IPS-15b (cell line): ENCODE measurements around the gene STIP1.
A peak's percentile ranks its signal among the peaks of the same experiment; 100 is the strongest.

Experiments used
- H3K27me3 ChIP-seq: one replicate; pipeline ENCODE4 v1.6.1; 2013; ENCODE audit warnings: low read length; ENCODE audit not compliant: control insufficient read depth, insufficient read depth
- H3K36me3 ChIP-seq: one replicate; pipeline ENCODE4 v1.6.1; 2013; ENCODE audit warnings: low read length; ENCODE audit not compliant: control insufficient read depth, insufficient read depth
- H3K4me1 ChIP-seq: one replicate; pipeline ENCODE4 v1.6.1; 2013; ENCODE audit warnings: mild to moderate bottlenecking, low read length; ENCODE audit not compliant: control insufficient read depth, insufficient read depth
- H3K4me3 ChIP-seq: one replicate; pipeline ENCODE4 v1.5.1; 2013; ENCODE audit warnings: low read depth, low read length
- H3K9ac ChIP-seq: one replicate; pipeline ENCODE4 v1.6.1; 2013; ENCODE audit warnings: low read depth, mild to moderate bottlenecking, low read length
- H3K9me3 ChIP-seq: one replicate; pipeline ENCODE4 v1.6.1; 2013; ENCODE audit warnings: mild to moderate bottlenecking, low read length; ENCODE audit not compliant: control insufficient read depth, insufficient read depth

STIP1 gene

GRCh38 chr11:64237484-64237951, 51.5 kb downstream of the STIP1 start:
- Histone ChIP-seq H3K9ac (no peak overlapping the region), H3K4me3 (no peak overlapping the region), H3K4me1 (peaks cover 2% of the 10 kb centered on the region), H3K27me3 (no peaks in the 10 kb centered on the region), H3K9me3 (no peaks in the 10 kb centered on the region), H3K36me3 (peaks cover 12% of the 10 kb centered on the region)

DNA sequence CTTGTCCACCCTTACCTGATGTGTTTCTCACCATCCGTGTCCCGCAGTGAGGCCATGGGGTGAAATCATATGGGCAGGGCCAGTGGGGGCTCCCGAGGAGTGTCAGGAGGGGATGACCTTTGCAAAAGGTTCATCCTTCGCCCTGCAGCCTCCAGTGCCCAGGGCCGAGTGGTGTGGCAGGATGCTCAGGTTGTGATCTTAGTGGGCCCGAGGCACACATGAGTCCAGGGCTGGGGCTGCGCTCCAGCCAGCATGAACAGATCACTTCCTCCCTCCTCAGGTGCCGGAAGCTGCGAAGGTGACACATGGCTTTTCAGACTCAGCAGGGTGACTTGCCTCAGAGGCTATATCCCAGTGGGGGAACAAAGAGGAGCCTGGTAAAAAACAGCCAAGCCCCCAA, 52.1 kb downstream of the STIP1 start:
- no peaks in the 10 kb centered on the region for H3K9me3 ChIP-seq
- H3K4me3 ChIP-seq, result no peak overlapping the region
- no peak overlapping the region for H3K9ac ChIP-seq
- no peaks in the 10 kb centered on the region for H3K27me3 ChIP-seq
- H3K4me1 ChIP-seq, result peaks cover 4% of the 10 kb centered on the region
- H3K36me3 ChIP-seq, result peaks cover 12% of the 10 kb centered on the region

GRCh38 chr11:64238999-64239398, 53.0 kb downstream of the STIP1 start:
- Histone ChIP-seq H3K4me3 (no peak overlapping the region), H3K9me3 (no peaks in the 10 kb centered on the region), H3K4me1 (peaks cover 4% of the 10 kb centered on the region), H3K9ac (no peak overlapping the region), H3K36me3 (peaks cover 18% of the 10 kb centered on the region), H3K27me3 (no peaks in the 10 kb centered on the region)

- H3K4me3 ChIP-seq, result peak overlapping the region; percentile 96
- H3K36me3 ChIP-seq, result peaks cover 25% of the 10 kb centered on the region
- H3K9ac ChIP-seq, result peak overlapping the region; percentile 98
- no peaks in the 10 kb centered on the region for H3K27me3 ChIP-seq
- H3K9me3 ChIP-seq, result no peaks in the 10 kb centered on the region
- H3K4me1 ChIP-seq, result peaks cover 4% of the 10 kb centered on the region
These were observed 53.9 kb downstream of the STIP1 start for GRCh38 chr11:64239662-64240434.

- Histone ChIP-seq H3K9ac (peak within 1 kb of the TSS; percentile 98), H3K27me3 (no peaks in the 10 kb centered on the region), H3K4me1 (peaks cover 4% of the 10 kb centered on the region), H3K4me3 (peak within 1 kb of the TSS; percentile 96), H3K9me3 (no peaks in the 10 kb centered on the region), H3K36me3 (peaks cover 26% of the 10 kb centered on the region)
These were observed 54.7 kb downstream of the STIP1 start, which contains the start of gene FKBP2 for GRCh38 chr11:64240435-64241240. FKBP2 (plus strand) TSS chr11:64241095; CDS start chr11:64242388, 1,293 bp downstream.

DNA sequence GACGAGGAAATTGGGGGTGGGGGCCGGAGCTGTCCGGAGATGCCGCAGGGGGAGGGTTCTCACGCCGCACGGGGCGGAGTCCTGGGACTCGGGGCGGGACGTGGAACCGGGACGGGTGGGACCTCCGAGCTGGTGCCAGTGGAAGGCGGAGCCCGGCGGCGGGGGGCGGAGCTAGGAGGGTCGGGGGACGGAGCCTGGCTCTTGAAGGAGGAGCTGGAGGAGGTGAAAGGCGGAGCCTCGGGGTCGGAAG, 55.2 kb downstream of the STIP1 start:
- Histone ChIP-seq H3K9me3 (no peaks in the 10 kb centered on the region), H3K4me3 (peak overlapping the region; percentile 96), H3K27me3 (no peaks in the 10 kb centered on the region), H3K9ac (peak overlapping the region; percentile 54), H3K36me3 (peaks cover 22% of the 10 kb centered on the region), H3K4me1 (peaks cover 4% of the 10 kb centered on the region)

- H3K27me3 ChIP-seq, result no peaks in the 10 kb centered on the region
- peaks cover 4% of the 10 kb centered on the region for H3K4me1 ChIP-seq
- peak overlapping the region; percentile 76 for H3K9ac ChIP-seq
- peaks cover 22% of the 10 kb centered on the region for H3K36me3 ChIP-seq
- peak overlapping the region; percentile 84 for H3K4me3 ChIP-seq
- H3K9me3 ChIP-seq, result no peaks in the 10 kb centered on the region
These were observed 55.8 kb downstream of the STIP1 start for GRCh38 chr11:64241491-64242374.

DNA sequence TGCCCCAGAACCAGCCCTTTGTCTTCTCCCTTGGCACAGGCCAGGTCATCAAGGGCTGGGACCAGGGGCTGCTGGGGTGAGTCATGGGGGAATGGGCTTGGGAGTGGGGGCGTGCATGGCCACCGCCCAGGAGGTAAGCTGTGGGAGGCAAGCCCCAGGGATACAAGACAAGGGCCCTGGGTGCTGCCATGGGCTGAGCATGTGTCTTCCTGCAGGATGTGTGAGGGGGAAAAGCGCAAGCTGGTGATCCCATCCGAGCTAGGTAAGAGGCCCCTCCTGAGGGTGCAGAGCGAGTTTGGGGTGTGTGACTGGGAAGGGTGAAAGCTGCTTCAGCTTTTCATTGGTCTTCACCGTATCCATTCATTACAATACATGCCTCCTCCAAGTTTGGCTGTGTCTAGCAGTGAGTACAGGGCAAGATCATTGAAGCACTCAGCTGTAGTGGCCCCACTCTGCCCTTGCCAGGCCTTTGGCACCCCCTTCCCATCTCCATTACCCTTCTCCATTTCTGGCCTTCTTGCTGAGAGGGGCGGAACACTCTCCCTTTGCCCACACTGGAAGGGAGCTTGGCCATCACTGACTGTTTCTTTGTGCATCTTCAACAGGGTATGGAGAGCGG, 57.4 kb downstream of the STIP1 start:
- H3K4me3 ChIP-seq, result no peak overlapping the region
- peaks cover 16% of the 10 kb centered on the region for H3K36me3 ChIP-seq
- H3K9me3 ChIP-seq, result no peaks in the 10 kb centered on the region
- no peaks in the 10 kb centered on the region for H3K27me3 ChIP-seq
- peaks cover 11% of the 10 kb centered on the region for H3K4me1 ChIP-seq
- no peak overlapping the region for H3K9ac ChIP-seq

GRCh38 chr11:64244107-64244506, 58.1 kb downstream of the STIP1 start:
- Histone ChIP-seq H3K27me3 (no peaks in the 10 kb centered on the region), H3K36me3 (peaks cover 16% of the 10 kb centered on the region), H3K4me1 (peaks cover 18% of the 10 kb centered on the region), H3K9ac (no peak overlapping the region), H3K4me3 (no peak overlapping the region), H3K9me3 (no peaks in the 10 kb centered on the region)

- peaks cover 24% of the 10 kb centered on the region for H3K4me1 ChIP-seq
These were observed 59.0 kb downstream of the STIP1 start for GRCh38 chr11:64244966-64245365.

GRCh38 chr11:64245401-64245796, 59.4 kb downstream of the STIP1 start:
- H3K36me3 ChIP-seq, result peaks cover 16% of the 10 kb centered on the region
- no peaks in the 10 kb centered on the region for H3K27me3 ChIP-seq
- peaks cover 28% of the 10 kb centered on the region for H3K4me1 ChIP-seq
- peak overlapping the region; percentile 85 for H3K4me3 ChIP-seq
- peak overlapping the region; percentile 76 for H3K9ac ChIP-seq
- H3K9me3 ChIP-seq, result no peaks in the 10 kb centered on the region

More at GRCh38 chr11:64244966-64245365, 59.0 kb downstream of the STIP1 start:
- Histone ChIP-seq H3K27me3 (no peaks in the 10 kb centered on the region), H3K4me3 (peak overlapping the region; percentile 85), H3K9me3 (no peaks in the 10 kb centered on the region), H3K36me3 (peaks cover 16% of the 10 kb centered on the region), H3K9ac (peak overlapping the region; percentile 47)
